Fibroblast of the aortic adventitia (primary cell): ENCODE data around the gene FAAP20. TPM values are rescaled to one million over a fixed set of nuclear protein-coding genes. Genes with fewer than 3 reads are reported as not detected.

Experiments used
- DNase-seq: peaks from one replicate; pipeline ENCODE4 v3.0.0-alpha.2; 2010; ENCODE audit warnings: low read depth
- H3K4me3 ChIP-seq: 2 replicates; pipeline ENCODE4 v1.5.1; 2011; ENCODE audit warnings: low read depth, mild to moderate bottlenecking, control low read depth, low read length, moderate library complexity
- CTCF ChIP-seq: IDR thresholded peaks from 2 replicates; pipeline ENCODE4 v1.5.1; 2011; ENCODE audit warnings: mild to moderate bottlenecking, low read length, control low read depth, inconsistent platforms; ENCODE audit not compliant: insufficient read depth
- total RNA-seq: library from RNA; depleted of rRNA; stranded (reverse); fragments of >200 nt; gene quantifications from 2 replicates; pipeline ENCODE4 v1.2.3, GENCODE V29; 2012; ENCODE audit warnings: low replicate concordance

FAAP20 gene
- total RNA-seq, 1 donor: 23.2 TPM

GRCh38 chr1:2199042-2199810, 4.7 kb upstream of the FAAP20 start:
- TF ChIP-seq CTCF: no peak
- peak; percentile 90 for DNase-seq

GRCh38 chr1:2198571-2198970, 4.0 kb upstream of the FAAP20 start:
- no peak for DNase-seq
- H3K4me3 ChIP-seq: peak overlapping the region; percentile 14
- TF ChIP-seq CTCF: no peak

More at GRCh38 chr1:2199042-2199810, 4.7 kb upstream of the FAAP20 start:
- H3K4me3 ChIP-seq: peak overlapping the region; percentile 84

- DNase-seq: no peak
- H3K4me3 ChIP-seq: no peak overlapping the region
- TF ChIP-seq CTCF: no peak
Observed at GRCh38 chr1:2197707-2198165, 3.2 kb upstream of the FAAP20 start.

GRCh38 chr1:2196901-2197638, 2.5 kb upstream of the FAAP20 start:
- no peak for DNase-seq
- TF ChIP-seq CTCF: no peak
- H3K4me3 ChIP-seq: no peak overlapping the region

- H3K4me3 ChIP-seq: no peak overlapping the region
- no peak for DNase-seq
- no peak for TF ChIP-seq CTCF
Observed at GRCh38 chr1:2195785-2196184, 1.2 kb upstream of the FAAP20 start.

- peak; percentile 82 for DNase-seq
- peak; percentile 83 for TF ChIP-seq CTCF
- peak overlapping the region; percentile 72 for H3K4me3 ChIP-seq
Observed at GRCh38 chr1:2194898-2195673, 514 bp upstream of the FAAP20 start.
